Measurements from ENCODE around the gene FJX1. TPM values are rescaled to one million over a fixed set of nuclear protein-coding genes. Genes with fewer than 3 reads are reported as not detected.
A peak's percentile ranks its signal among the peaks of the same experiment; 100 is the strongest.
"Not testable (repeated sequence)": the region's sequence is repeated elsewhere in the genome, so short reads cannot be mapped to it uniquely, and the experiment has no call there.

Gene FJX1
- total RNA-seq, 1 donor from 2014 or later: 0.73 TPM

DNA sequence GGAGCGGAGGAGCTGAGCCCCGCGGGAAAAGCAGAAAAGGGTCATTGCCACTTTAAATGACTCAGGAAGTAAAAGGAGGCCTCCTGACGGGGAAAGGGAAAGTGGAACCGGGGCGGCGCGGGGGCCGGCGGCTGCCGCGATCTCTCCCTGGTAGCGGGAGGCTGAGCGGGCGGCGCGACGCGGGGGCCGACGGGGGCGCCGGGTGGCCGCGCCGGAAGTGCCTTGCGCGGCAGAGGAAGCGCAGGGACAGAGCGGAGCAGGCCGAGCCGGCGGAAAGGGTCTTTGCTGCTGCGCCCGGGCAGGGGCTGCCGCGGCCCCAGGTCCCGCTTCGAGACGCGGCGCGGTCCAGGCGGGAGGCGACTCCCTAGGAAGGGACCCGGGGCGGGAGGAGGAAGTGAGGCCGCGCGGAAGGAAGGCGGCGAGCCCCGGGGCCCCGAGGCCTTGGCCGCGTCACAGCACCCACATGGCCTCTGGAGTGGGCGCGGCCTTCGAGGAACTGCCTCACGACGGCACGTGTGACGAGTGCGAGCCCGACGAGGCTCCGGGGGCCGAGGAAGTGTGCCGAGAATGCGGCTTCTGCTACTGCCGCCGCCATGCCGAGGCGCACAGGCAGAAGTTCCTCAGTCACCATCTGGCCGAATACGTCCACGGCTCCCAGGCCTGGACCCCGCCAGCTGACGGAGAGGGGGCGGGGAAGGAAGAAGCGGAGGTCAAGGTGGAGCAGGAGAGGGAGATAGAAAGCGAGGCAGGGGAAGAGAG, 44.6 kb downstream of the FJX1 start, which contains the start of gene TRIM44:
Gene TRIM44 (plus strand): TSS at position 127 of the 759 bp plus-strand sequence. CDS start 337 bp downstream, at position 464.
- Mint-ChIP-seq H3K27ac (peak within 1 kb of the TSS; percentile 98), H3K36me3 (ENCODE audit: low read depth) (peaks cover 40% of the 10 kb centered on the region)
- CTCF ChIA-PET: interaction anchor here (1.2 kb wide), 1 partner anchor 159 kb away, joined by 3 read pairs; no protein-coding TSS in a partner anchor

DNA sequence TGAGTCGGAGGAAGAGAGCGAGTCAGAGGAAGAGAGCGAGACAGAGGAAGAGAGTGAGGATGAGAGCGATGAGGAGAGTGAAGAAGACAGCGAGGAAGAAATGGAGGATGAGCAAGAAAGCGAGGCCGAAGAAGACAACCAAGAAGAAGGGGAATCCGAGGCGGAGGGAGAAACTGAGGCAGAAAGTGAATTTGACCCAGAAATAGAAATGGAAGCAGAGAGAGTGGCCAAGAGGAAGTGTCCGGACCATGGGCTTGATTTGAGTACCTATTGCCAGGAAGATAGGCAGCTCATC, 45.1 kb downstream of the FJX1 start:
- POLR2A ChIA-PET: interaction anchor here (0.6 kb wide), 1 partner anchor 54 kb away, joined by 3 read pairs; no protein-coding TSS in a partner anchor
- TF ChIP-seq CTCF (IDR thresholded peaks at IDR 0.05): no peak
- no peaks in the 10 kb centered on the region for H3K27me3 Mint-ChIP-seq
- H3K4me1 Mint-ChIP-seq: peaks cover 50% of the 10 kb centered on the region
- DNase-seq: no peak
- peak overlapping the region; percentile 98 for H3K4me3 Mint-ChIP-seq
- H3K9me3 Mint-ChIP-seq: peaks cover 24% of the 10 kb centered on the region
- no peak for ATAC-seq (ENCODE audit: low read depth)
- intact Hi-C loops (cut with micrococcal nuclease): loop anchor here (2.0 kb wide), 1 partner anchor 159 kb away; no protein-coding TSS in a partner anchor
- CTCF ChIA-PET: interaction anchor here (1.2 kb wide), 1 partner anchor 158 kb away, joined by 3 read pairs; no protein-coding TSS in a partner anchor
- H3K27ac Mint-ChIP-seq: peak overlapping the region; percentile 98
- H3K36me3 Mint-ChIP-seq (ENCODE audit: low read depth): peaks cover 45% of the 10 kb centered on the region

More for the DNA sequence above, 44.6 kb downstream of the FJX1 start, which contains the start of gene TRIM44:
- Mint-ChIP-seq H3K4me1 (peaks cover 50% of the 10 kb centered on the region), H3K27me3 (peaks cover 3% of the 10 kb centered on the region), H3K4me3 (peak within 1 kb of the TSS; percentile 98), H3K9me3 (peaks cover 24% of the 10 kb centered on the region)
- POLR2A ChIA-PET: interaction anchor here (0.6 to 1.0 kb wide), 2 partner anchors 24 to 55 kb away, joined by 3 to 4 read pairs; no protein-coding TSS in a partner anchor
- no peak for TF ChIP-seq CTCF (IDR thresholded peaks at IDR 0.05)
- peak; percentile 77 for DNase-seq
- intact Hi-C loops (cut with micrococcal nuclease): loop anchor here (1.0 to 2.0 kb wide), 6 partner anchors 20 to 847 kb away; partner anchors contain the start of genes APIP, COMMD9, PDHX and TRAF6
- ATAC-seq (ENCODE audit: low read depth): peak; percentile 82

- Mint-ChIP-seq H3K27me3 (no peaks in the 10 kb centered on the region), H3K36me3 (ENCODE audit: low read depth) (peaks cover 51% of the 10 kb centered on the region), H3K4me1 (peaks cover 61% of the 10 kb centered on the region), H3K4me3 (peak overlapping the region; percentile 98), H3K9me3 (peaks cover 24% of the 10 kb centered on the region), H3K27ac (no peak overlapping the region)
- ATAC-seq (ENCODE audit: low read depth): no peak
- DNase-seq: no peak
- CTCF ChIA-PET: no interaction called here
- intact Hi-C loops (cut with micrococcal nuclease): loop anchor here (1.0 kb wide), 1 partner anchor 8 kb away; no protein-coding TSS in a partner anchor
- TF ChIP-seq CTCF (IDR thresholded peaks at IDR 0.05): no peak
- POLR2A ChIA-PET: no interaction called here
Measured at GRCh38 chr11:35664977-35665441, 46.7 kb downstream of the FJX1 start.

DNA sequence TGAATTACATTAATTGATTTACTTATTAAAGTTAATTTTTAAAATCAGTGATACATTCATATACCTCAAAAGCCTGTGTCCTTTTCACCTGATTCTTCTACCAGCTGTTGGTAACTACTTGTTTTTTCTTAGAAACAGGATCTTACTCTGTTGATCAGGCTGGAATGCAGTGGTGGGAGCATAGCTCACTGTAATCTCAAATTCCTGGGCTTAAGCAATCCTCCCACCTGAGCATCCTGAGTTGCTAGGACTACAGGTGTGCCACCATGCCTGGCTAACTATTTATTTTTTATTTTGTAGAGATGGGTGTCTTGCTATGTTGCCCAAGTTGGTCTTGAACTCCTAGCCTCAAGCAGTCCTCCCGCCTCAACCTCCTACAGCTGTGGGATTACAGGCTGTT, 49.0 kb downstream of the FJX1 start:
- no peak overlapping the region for H3K27ac Mint-ChIP-seq
- peaks cover 51% of the 10 kb centered on the region for H3K36me3 Mint-ChIP-seq (ENCODE audit: low read depth)
- CTCF ChIA-PET: no interaction called here
- DNase-seq (no peak), ATAC-seq (ENCODE audit: low read depth) (no peak)
- POLR2A ChIA-PET: no interaction called here
- no peak overlapping the region for H3K4me3 Mint-ChIP-seq
- TF ChIP-seq CTCF (IDR thresholded peaks at IDR 0.05): no peak
- no peaks in the 10 kb centered on the region for H3K27me3 Mint-ChIP-seq
- peaks cover 24% of the 10 kb centered on the region for H3K9me3 Mint-ChIP-seq
- intact Hi-C loops (cut with micrococcal nuclease): no loop called here
- H3K4me1 Mint-ChIP-seq: peaks cover 69% of the 10 kb centered on the region

GRCh38 chr11:35668350-35668749, 50.1 kb downstream of the FJX1 start:
- intact Hi-C loops (cut with micrococcal nuclease); H3K27me3 Mint-ChIP-seq; DNase-seq; CTCF ChIA-PET; POLR2A ChIA-PET; H3K27ac Mint-ChIP-seq; ATAC-seq (ENCODE audit: low read depth); H3K4me3 Mint-ChIP-seq: not testable (repeated sequence)
- peaks cover 21% of the 10 kb centered on the region for H3K9me3 Mint-ChIP-seq
- H3K36me3 Mint-ChIP-seq (ENCODE audit: low read depth): peaks cover 44% of the 10 kb centered on the region
- peaks cover 72% of the 10 kb centered on the region for H3K4me1 Mint-ChIP-seq

Other genes starting within 250 kb of the FJX1 start
- gene SLC1A2, start 198.9 kb upstream of the FJX1 start, total RNA-seq: not detected in 2 replicates
- gene PAMR1, start 92.8 kb upstream of the FJX1 start, total RNA-seq: not detected in 2 replicates
- 66.7 and 67.0 TPM in 2 replicates for gene TRIM44, start 44.3 kb downstream of the FJX1 start, total RNA-seq

All from activated B cell treated with CpG ODN at 0.5 μM for 24 hours (primary cell).